GM20000 (cell line): ENCODE data around the gene PTPRN2.

Experiments used
- DNase-seq: peaks from one replicate; pipeline ENCODE4 v3.0.0; 2012; ENCODE audit warnings: low spot score
- CTCF ChIP-seq: IDR thresholded peaks from 2 replicates; pipeline ENCODE4 v1.5.1; 2012; ENCODE audit warnings: mild to moderate bottlenecking, control low read depth; ENCODE audit errors: extremely low read depth, missing control alignments

The PTPRN2 gene

GRCh38 chr7:158576050-158576762, 11.4 kb downstream of the PTPRN2 start:
- no peak for DNase-seq
- no peak for TF ChIP-seq CTCF

- DNase-seq: no peak
- TF ChIP-seq CTCF: no peak
Observed at GRCh38 chr7:158574308-158575036, 13.2 kb downstream of the PTPRN2 start.

- TF ChIP-seq CTCF: no peak
- DNase-seq: no peak
Observed at GRCh38 chr7:158573310-158573709, 14.3 kb downstream of the PTPRN2 start.

- DNase-seq: no peak
- TF ChIP-seq CTCF: no peak
Observed at GRCh38 chr7:158572000-158572828, 15.4 kb downstream of the PTPRN2 start.

- DNase-seq: no peak
- TF ChIP-seq CTCF: no peak
Observed at GRCh38 chr7:158570449-158571170, 17.0 kb downstream of the PTPRN2 start.

GRCh38 chr7:158569858-158570323, 17.7 kb downstream of the PTPRN2 start:
- DNase-seq: no peak
- TF ChIP-seq CTCF: no peak
